GM23338 (cell line): ENCODE data around the gene ITGA3. TPM values are rescaled to one million over a fixed set of nuclear protein-coding genes. Genes with fewer than 3 reads are reported as not detected.

ENCODE experiments used
- ATAC-seq: fragments of 200-7000 bp; cut with Tn5 transposase; 3 replicates; pipeline ENCODE4 v1.9.1; 2020
- DNase-seq: peaks from one replicate; pipeline ENCODE4 v3.0.0-alpha.2; 2015; ENCODE audit warnings: low spot score
- H2AFZ ChIP-seq: fragments of 200-600 bp; sonication (generic); 2 replicates; pipeline ENCODE4 v1.8.0; 2016; ENCODE audit warnings: antibody characterized with exemption, mild to moderate bottlenecking, moderate library complexity
- H3F3A ChIP-seq: fragments of 200-600 bp; sonication (generic); replicated peaks from 2 replicates; pipeline ENCODE4 v1.8.0; 2017; ENCODE audit warnings: antibody characterized with exemption, mixed run types, low read depth
- H3K27ac ChIP-seq: fragments of 200-600 bp; sonication (generic); 2 replicates; pipeline ENCODE4 v1.6.1; 2016; ENCODE audit warnings: low read depth
- H3K27me3 ChIP-seq: fragments of 200-600 bp; sonication (generic); 2 replicates; pipeline ENCODE4 v1.8.0; 2016; ENCODE audit warnings: mild to moderate bottlenecking, mixed run types, moderate library complexity; ENCODE audit not compliant: insufficient read depth
- H3K36me3 ChIP-seq: fragments of 200-600 bp; sonication (generic); 2 replicates; pipeline ENCODE4 v1.8.0; 2016; ENCODE audit warnings: mild to moderate bottlenecking; ENCODE audit not compliant: insufficient read depth
- H3K4me1 ChIP-seq: fragments of 200-600 bp; sonication (generic); 2 replicates; pipeline ENCODE4 v1.8.0; 2016; ENCODE audit warnings: mild to moderate bottlenecking, moderate library complexity; ENCODE audit not compliant: insufficient read depth
- H3K4me2 ChIP-seq: fragments of 200-600 bp; sonication (generic); 2 replicates; pipeline ENCODE4 v1.7.1; 2017; ENCODE audit warnings: mixed run types
- H3K4me3 ChIP-seq: fragments of 200-600 bp; sonication (generic); 2 replicates; pipeline ENCODE4 v1.6.1; 2016; ENCODE audit warnings: mixed run types
- H3K79me2 ChIP-seq: fragments of 200-600 bp; sonication (generic); replicated peaks from 2 replicates; pipeline ENCODE4 v1.8.0; 2017; ENCODE audit warnings: mild to moderate bottlenecking; ENCODE audit not compliant: insufficient read depth
- H3K9me2 ChIP-seq: fragments of 200-600 bp; sonication (generic); 2 replicates; pipeline ENCODE4 v1.8.0; 2017; ENCODE audit not compliant: insufficient read depth
- H4K20me1 ChIP-seq: fragments of 200-600 bp; sonication (generic); replicated peaks from 2 replicates; pipeline ENCODE4 v1.8.0; 2017; ENCODE audit warnings: mild to moderate bottlenecking; ENCODE audit not compliant: insufficient read depth
- H3K27ac Mint-ChIP-seq: 2 replicates; pipeline ENCODE4 v1.8.0; 2020; ENCODE audit warnings: inconsistent platforms, mild to moderate bottlenecking, moderate library complexity, mixed read lengths
- H3K27me3 Mint-ChIP-seq: 3 replicates; pipeline ENCODE4 v1.8.0; 2022; ENCODE audit warnings: low read depth, mild to moderate bottlenecking, moderate library complexity, mixed read lengths, inconsistent platforms; ENCODE audit not compliant: insufficient read depth, poor library complexity
- H3K36me3 Mint-ChIP-seq: 3 replicates; pipeline ENCODE4 v1.8.0; 2021; ENCODE audit warnings: low read depth, mild to moderate bottlenecking, inconsistent platforms, moderate library complexity, mixed read lengths
- H3K4me1 Mint-ChIP-seq: 3 replicates; pipeline ENCODE4 v1.8.0; 2020; ENCODE audit warnings: mild to moderate bottlenecking, inconsistent platforms, mixed read lengths
- H3K4me3 Mint-ChIP-seq: 3 replicates; pipeline ENCODE4 v1.8.0; 2021; ENCODE audit warnings: moderate library complexity, mild to moderate bottlenecking, inconsistent platforms, mixed read lengths
- H3K9me3 Mint-ChIP-seq: 3 replicates; pipeline ENCODE4 v1.8.0; 2020; ENCODE audit warnings: moderate library complexity, mild to moderate bottlenecking, inconsistent platforms, mixed read lengths
- CREB1 ChIP-seq: fragments of 250-450 bp; sonication (Bioruptor Pico); IDR thresholded peaks from 2 replicates; pipeline ENCODE4 v1.5.0; 2020; ENCODE audit warnings: low read depth, mild to moderate bottlenecking, moderate library complexity
- CTCF ChIP-seq, 2 experiments: fragments of 200-600 bp in 1 of 2; sonication (generic) in 1 of 2; conservative IDR thresholded peaks; 2 replicates each; pipeline versions ENCODE4 v1.5.1 to v1.6.1; 2016 to 2017; ENCODE audit warnings: antibody characterized with exemption in 2 of 2, low read depth in 2 of 2, mild to moderate bottlenecking in 2 of 2, moderate library complexity in 1 of 2
- EZH2 ChIP-seq: fragments of 200-600 bp; sonication (generic); IDR thresholded peaks from one replicate; pipeline ENCODE4 v1.8.0; 2017; ENCODE audit warnings: antibody characterized with exemption, mild to moderate bottlenecking, low read depth; ENCODE audit not compliant: unreplicated experiment
- EZH2phosphoT487 ChIP-seq: fragments of 200-600 bp; sonication (generic); IDR thresholded peaks from one replicate; pipeline ENCODE4 v1.8.1; 2018; ENCODE audit warnings: antibody characterized with exemption; ENCODE audit not compliant: unreplicated experiment
- JUNB ChIP-seq: IDR thresholded peaks from one replicate; pipeline ENCODE4 v1.6.1; 2016; ENCODE audit warnings: antibody characterized with exemption; ENCODE audit not compliant: unreplicated experiment
- NANOG ChIP-seq: IDR thresholded peaks from 2 replicates; pipeline ENCODE4 v1.6.1; 2016; ENCODE audit warnings: antibody characterized with exemption, borderline replicate concordance
- POLR2AphosphoS5 ChIP-seq: IDR thresholded peaks from 2 replicates; pipeline ENCODE4 v1.6.1; 2016; ENCODE audit warnings: antibody characterized with exemption, low read depth
- STAT1 ChIP-seq: IDR thresholded peaks from one replicate; pipeline ENCODE4 v1.6.1; 2016; ENCODE audit warnings: antibody characterized with exemption; ENCODE audit not compliant: unreplicated experiment
- ZNF114 ChIP-seq: fragments of 250-450 bp; sonication (Bioruptor Pico); IDR thresholded peaks from 2 replicates; pipeline ENCODE4 v1.5.0; 2020; ENCODE audit warnings: mild to moderate bottlenecking, moderate library complexity
- ZNF331 ChIP-seq: fragments of 250-450 bp; sonication (Bioruptor Pico); IDR thresholded peaks from 2 replicates; pipeline ENCODE4 v1.5.0; 2020; ENCODE audit warnings: low read depth, mild to moderate bottlenecking, moderate library complexity
- polyA plus RNA-seq: library from polyadenylated mRNA; unstranded; fragments of >200 nt; fragmentation: Nextera tagmentation; extraction: Ambion mirVana; gene quantifications from 2 replicates; pipeline ENCODE4 v1.2.1, GENCODE V29; 2016
- total RNA-seq: library from RNA; depleted of rRNA; stranded (reverse); fragments of >200 nt; shearing (Covaris generic); gene quantifications from 2 replicates; pipeline ENCODE4 v1.2.3, GENCODE V29; 2014
- TF ChIP-seq, protein P1 (sequence below): IDR thresholded peaks from 2 replicates; pipeline ENCODE4 v1.6.1; 2016; ENCODE audit warnings: antibody characterized with exemption
- TF ChIP-seq, protein P2 (sequence below): fragments of 250-450 bp; sonication (Bioruptor Pico); IDR thresholded peaks from 2 replicates; pipeline ENCODE4 v1.5.0; 2020; ENCODE audit warnings: mild to moderate bottlenecking, moderate library complexity
- TF ChIP-seq, protein P3 (sequence below): IDR thresholded peaks from one replicate; pipeline ENCODE4 v1.6.1; 2018; ENCODE audit warnings: antibody characterized with exemption; ENCODE audit not compliant: unreplicated experiment

ITGA3 gene
- total and polyA plus RNA-seq, 2 experiments from 2014 or later: 9.6 to 28.3 TPM

- TF ChIP-seq STAT1: no peak
- TF ChIP-seq JUNB: no peak
- no peak for TF ChIP-seq EZH2
- no peak for TF ChIP-seq EZH2phosphoT487
- TF ChIP-seq, protein P1, sequence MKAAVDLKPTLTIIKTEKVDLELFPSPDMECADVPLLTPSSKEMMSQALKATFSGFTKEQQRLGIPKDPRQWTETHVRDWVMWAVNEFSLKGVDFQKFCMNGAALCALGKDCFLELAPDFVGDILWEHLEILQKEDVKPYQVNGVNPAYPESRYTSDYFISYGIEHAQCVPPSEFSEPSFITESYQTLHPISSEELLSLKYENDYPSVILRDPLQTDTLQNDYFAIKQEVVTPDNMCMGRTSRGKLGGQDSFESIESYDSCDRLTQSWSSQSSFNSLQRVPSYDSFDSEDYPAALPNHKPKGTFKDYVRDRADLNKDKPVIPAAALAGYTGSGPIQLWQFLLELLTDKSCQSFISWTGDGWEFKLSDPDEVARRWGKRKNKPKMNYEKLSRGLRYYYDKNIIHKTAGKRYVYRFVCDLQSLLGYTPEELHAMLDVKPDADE: no peak
- TF ChIP-seq, protein P2, sequence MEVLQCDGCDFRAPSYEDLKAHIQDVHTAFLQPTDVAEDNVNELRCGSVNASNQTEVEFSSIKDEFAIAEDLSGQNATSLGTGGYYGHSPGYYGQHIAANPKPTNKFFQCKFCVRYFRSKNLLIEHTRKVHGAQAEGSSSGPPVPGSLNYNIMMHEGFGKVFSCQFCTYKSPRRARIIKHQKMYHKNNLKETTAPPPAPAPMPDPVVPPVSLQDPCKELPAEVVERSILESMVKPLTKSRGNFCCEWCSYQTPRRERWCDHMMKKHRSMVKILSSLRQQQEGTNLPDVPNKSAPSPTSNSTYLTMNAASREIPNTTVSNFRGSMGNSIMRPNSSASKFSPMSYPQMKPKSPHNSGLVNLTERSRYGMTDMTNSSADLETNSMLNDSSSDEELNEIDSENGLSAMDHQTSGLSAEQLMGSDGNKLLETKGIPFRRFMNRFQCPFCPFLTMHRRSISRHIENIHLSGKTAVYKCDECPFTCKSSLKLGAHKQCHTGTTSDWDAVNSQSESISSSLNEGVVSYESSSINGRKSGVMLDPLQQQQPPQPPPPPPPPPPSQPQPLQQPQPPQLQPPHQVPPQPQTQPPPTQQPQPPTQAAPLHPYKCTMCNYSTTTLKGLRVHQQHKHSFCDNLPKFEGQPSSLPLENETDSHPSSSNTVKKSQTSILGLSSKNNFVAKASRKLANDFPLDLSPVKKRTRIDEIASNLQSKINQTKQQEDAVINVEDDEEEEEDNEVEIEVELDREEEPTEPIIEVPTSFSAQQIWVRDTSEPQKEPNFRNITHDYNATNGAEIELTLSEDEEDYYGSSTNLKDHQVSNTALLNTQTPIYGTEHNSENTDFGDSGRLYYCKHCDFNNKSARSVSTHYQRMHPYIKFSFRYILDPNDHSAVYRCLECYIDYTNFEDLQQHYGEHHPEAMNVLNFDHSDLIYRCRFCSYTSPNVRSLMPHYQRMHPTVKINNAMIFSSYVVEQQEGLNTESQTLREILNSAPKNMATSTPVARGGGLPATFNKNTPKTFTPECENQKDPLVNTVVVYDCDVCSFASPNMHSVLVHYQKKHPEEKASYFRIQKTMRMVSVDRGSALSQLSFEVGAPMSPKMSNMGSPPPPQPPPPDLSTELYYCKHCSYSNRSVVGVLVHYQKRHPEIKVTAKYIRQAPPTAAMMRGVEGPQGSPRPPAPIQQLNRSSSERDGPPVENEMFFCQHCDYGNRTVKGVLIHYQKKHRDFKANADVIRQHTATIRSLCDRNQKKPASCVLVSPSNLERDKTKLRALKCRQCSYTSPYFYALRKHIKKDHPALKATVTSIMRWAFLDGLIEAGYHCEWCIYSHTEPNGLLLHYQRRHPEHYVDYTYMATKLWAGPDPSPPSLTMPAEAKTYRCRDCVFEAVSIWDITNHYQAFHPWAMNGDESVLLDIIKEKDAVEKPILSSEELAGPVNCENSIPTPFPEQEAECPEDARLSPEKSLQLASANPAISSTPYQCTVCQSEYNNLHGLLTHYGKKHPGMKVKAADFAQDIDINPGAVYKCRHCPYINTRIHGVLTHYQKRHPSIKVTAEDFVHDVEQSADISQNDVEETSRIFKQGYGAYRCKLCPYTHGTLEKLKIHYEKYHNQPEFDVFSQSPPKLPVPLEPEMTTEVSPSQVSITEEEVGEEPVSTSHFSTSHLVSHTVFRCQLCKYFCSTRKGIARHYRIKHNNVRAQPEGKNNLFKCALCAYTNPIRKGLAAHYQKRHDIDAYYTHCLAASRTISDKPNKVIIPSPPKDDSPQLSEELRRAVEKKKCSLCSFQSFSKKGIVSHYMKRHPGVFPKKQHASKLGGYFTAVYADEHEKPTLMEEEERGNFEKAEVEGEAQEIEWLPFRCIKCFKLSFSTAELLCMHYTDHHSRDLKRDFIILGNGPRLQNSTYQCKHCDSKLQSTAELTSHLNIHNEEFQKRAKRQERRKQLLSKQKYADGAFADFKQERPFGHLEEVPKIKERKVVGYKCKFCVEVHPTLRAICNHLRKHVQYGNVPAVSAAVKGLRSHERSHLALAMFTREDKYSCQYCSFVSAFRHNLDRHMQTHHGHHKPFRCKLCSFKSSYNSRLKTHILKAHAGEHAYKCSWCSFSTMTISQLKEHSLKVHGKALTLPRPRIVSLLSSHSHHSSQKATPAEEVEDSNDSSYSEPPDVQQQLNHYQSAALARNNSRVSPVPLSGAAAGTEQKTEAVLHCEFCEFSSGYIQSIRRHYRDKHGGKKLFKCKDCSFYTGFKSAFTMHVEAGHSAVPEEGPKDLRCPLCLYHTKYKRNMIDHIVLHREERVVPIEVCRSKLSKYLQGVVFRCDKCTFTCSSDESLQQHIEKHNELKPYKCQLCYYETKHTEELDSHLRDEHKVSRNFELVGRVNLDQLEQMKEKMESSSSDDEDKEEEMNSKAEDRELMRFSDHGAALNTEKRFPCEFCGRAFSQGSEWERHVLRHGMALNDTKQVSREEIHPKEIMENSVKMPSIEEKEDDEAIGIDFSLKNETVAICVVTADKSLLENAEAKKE (CRISPR knock-in tag): no peak
- no peak for TF ChIP-seq ZNF114
- TF ChIP-seq CREB1 (CRISPR knock-in tag): no peak
- TF ChIP-seq ZNF331: no peak
- no peak for TF ChIP-seq NANOG
- TF ChIP-seq, protein P3, sequence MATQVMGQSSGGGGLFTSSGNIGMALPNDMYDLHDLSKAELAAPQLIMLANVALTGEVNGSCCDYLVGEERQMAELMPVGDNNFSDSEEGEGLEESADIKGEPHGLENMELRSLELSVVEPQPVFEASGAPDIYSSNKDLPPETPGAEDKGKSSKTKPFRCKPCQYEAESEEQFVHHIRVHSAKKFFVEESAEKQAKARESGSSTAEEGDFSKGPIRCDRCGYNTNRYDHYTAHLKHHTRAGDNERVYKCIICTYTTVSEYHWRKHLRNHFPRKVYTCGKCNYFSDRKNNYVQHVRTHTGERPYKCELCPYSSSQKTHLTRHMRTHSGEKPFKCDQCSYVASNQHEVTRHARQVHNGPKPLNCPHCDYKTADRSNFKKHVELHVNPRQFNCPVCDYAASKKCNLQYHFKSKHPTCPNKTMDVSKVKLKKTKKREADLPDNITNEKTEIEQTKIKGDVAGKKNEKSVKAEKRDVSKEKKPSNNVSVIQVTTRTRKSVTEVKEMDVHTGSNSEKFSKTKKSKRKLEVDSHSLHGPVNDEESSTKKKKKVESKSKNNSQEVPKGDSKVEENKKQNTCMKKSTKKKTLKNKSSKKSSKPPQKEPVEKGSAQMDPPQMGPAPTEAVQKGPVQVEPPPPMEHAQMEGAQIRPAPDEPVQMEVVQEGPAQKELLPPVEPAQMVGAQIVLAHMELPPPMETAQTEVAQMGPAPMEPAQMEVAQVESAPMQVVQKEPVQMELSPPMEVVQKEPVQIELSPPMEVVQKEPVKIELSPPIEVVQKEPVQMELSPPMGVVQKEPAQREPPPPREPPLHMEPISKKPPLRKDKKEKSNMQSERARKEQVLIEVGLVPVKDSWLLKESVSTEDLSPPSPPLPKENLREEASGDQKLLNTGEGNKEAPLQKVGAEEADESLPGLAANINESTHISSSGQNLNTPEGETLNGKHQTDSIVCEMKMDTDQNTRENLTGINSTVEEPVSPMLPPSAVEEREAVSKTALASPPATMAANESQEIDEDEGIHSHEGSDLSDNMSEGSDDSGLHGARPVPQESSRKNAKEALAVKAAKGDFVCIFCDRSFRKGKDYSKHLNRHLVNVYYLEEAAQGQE: no peak
- TF ChIP-seq CTCF (conservative IDR thresholded peaks at IDR 0.05; ENCODE audit: low read depth in 2 of 2): no peak
- TF ChIP-seq POLR2AphosphoS5: no peak
- ATAC-seq: no peak
- Mint-ChIP-seq H3K36me3 (no peaks in the 10 kb centered on the region), H3K4me1 (peaks cover 26% of the 10 kb centered on the region), H3K27me3 (peaks cover 11% of the 10 kb centered on the region), H3K4me3 (no peak overlapping the region), H3K27ac (no peak overlapping the region), H3K9me3 (no peaks in the 10 kb centered on the region; the same call in 2 of the 3 replicates)
- no peaks in the 10 kb centered on the region for H3K9me2 ChIP-seq
- no peak for DNase-seq
- H3F3A ChIP-seq: peaks cover 9% of the 10 kb centered on the region
- H3K4me2 ChIP-seq: no peak overlapping the region
- no peak overlapping the region for H2AFZ ChIP-seq
- H3K27ac ChIP-seq: no peak overlapping the region
- H4K20me1 ChIP-seq: no peaks in the 10 kb centered on the region
- H3K4me3 ChIP-seq: no peak overlapping the region
- peaks cover 22% of the 10 kb centered on the region for H3K4me1 ChIP-seq
- H3K27me3 ChIP-seq: no peaks in the 10 kb centered on the region
- H3K36me3 ChIP-seq: no peaks in the 10 kb centered on the region
- no peaks in the 10 kb centered on the region for H3K79me2 ChIP-seq
Observed at GRCh38 chr17:50029185-50029584, 26.7 kb upstream of the ITGA3 start.
